Loucy (cell line): ENCODE data around the gene RPTOR.

Experiments used
- CTCF ChIP-seq: fragments of 200-600 bp; sonication (generic); conservative IDR thresholded peaks from 2 replicates; pipeline ENCODE4 v1.5.1; 2014; ENCODE audit warnings: mild to moderate bottlenecking, antibody characterized with exemption, low read length
- EZH2phosphoT487 ChIP-seq: fragments of 200-600 bp; IDR thresholded peaks from 2 replicates; pipeline ENCODE4 v1.6.1; 2018; ENCODE audit warnings: antibody characterized with exemption, mild to moderate bottlenecking, moderate library complexity, borderline replicate concordance

DNA sequence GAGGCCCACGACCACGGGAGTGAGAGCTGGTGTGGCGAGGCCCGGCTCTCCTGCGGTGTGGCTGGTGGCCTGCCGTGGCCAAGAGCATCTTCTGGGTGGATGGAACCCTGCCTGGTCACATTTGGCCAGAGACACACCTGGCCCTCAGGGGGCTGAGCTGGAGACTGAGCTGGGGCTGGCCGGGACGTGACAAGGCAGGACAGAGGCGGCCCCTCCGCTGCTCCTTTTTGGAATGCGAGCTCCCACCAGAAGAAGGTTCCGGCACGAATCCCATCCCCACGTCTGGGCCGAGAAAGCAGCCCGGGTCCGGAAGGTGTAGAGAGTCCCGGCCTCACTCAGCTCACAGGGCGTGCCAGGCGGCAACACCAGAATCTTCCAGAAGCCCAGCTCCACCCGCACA lies 421.0 kb downstream of the RPTOR start:
- TF ChIP-seq CTCF (no peak), EZH2phosphoT487 (no peak)
